H1 (cell line): Measurements from ENCODE around the gene GRIN2C. TPM values are rescaled to one million over a fixed set of nuclear protein-coding genes. Genes with fewer than 3 reads are reported as not detected.

Experiments
- CTCF ChIA-PET: fragments of 300-600 bp; sonication (Branson Sonifier 250); formaldehyde crosslinking; loops from one replicate; lab custom pipeline; 2021; ENCODE audit not compliant: partially characterized antibody; lab: Charles Lee
- POLR2A ChIA-PET: fragments of 300-600 bp; sonication (Branson Sonifier 250); formaldehyde crosslinking; loops from one replicate; lab custom pipeline; 2021; ENCODE audit warnings: inconsistent platforms; ENCODE audit not compliant: partially characterized antibody; lab: Charles Lee
- DNase-seq, 2 experiments: peaks; one replicate each; pipeline versions ENCODE4 v3.0.0 to v3.0.0-alpha.2; 2010 to 2022; ENCODE audit warnings: low spot score in 2 of 2, low read depth in 1 of 2, mixed read lengths in 1 of 2
- FAIRE-seq: peaks from 2 replicates; lab custom pipeline; 2011; peaks lifted over from hg19 to GRCh38; lab: Jason Lieb, UNC
- H2AFZ ChIP-seq: 2 replicates; pipeline ENCODE4 v1.8.1; 2012; ENCODE audit warnings: low read length, inconsistent platforms
- H2AK5ac ChIP-seq: 2 replicates; pipeline ENCODE4 v1.6.1; 2013; ENCODE audit warnings: low read depth, low read length
- H2BK120ac ChIP-seq: replicated peaks from 2 replicates; pipeline ENCODE3; 2013; ENCODE audit warnings: low read depth, low read length, inconsistent platforms
- H2BK12ac ChIP-seq: 2 replicates; pipeline ENCODE4 v1.6.1; 2013; ENCODE audit warnings: low read depth, low read length
- H2BK15ac ChIP-seq: 2 replicates; pipeline ENCODE4 v1.6.1; 2013; ENCODE audit warnings: low read length
- H2BK20ac ChIP-seq: 2 replicates; pipeline ENCODE4 v1.6.1; 2013; ENCODE audit warnings: low read length
- H2BK5ac ChIP-seq: 2 replicates; pipeline ENCODE4 v1.6.1; 2013; ENCODE audit warnings: low read depth, low read length
- H3K14ac ChIP-seq: 2 replicates; pipeline ENCODE4 v1.6.1; 2013; ENCODE audit warnings: inconsistent platforms; ENCODE audit not compliant: insufficient read length
- H3K18ac ChIP-seq: 2 replicates; pipeline ENCODE4 v1.6.1; 2013; ENCODE audit warnings: low read length; ENCODE audit errors: extremely low read depth
- H3K23ac ChIP-seq: 2 replicates; pipeline ENCODE4 v1.6.1; 2013; ENCODE audit warnings: inconsistent platforms; ENCODE audit not compliant: insufficient read length
- H3K23me2 ChIP-seq: 2 replicates; pipeline ENCODE4 v1.6.1; 2013; ENCODE audit warnings: low read depth, low read length
- H3K27ac ChIP-seq: 2 replicates; pipeline ENCODE4 v1.6.1; 2011; ENCODE audit warnings: low read depth, low read length, inconsistent platforms
- H3K27me3 ChIP-seq, 4 experiments: replicated peaks in 1 of 4; 1 replicate in 1 of 4; 2 replicates in 3 of 4; pipeline versions ENCODE4 v1.6.1 to v1.8.1; 2011 to 2013; ENCODE audit warnings: low read length in 3 of 4, mild to moderate bottlenecking in 3 of 4, inconsistent platforms in 2 of 4, mixed read lengths in 2 of 4, moderate library complexity in 1 of 4; ENCODE audit not compliant: control insufficient read depth in 3 of 4, insufficient read depth in 3 of 4; ENCODE audit errors: extremely low read depth in 1 of 4
- H3K36me3 ChIP-seq, 4 experiments: 2 replicates each; pipeline versions ENCODE4 v1.6.1 to v1.8.1; 2011 to 2013; ENCODE audit warnings: mild to moderate bottlenecking in 4 of 4, low read length in 3 of 4, moderate library complexity in 2 of 4, control low read depth in 1 of 4, inconsistent platforms in 1 of 4; ENCODE audit not compliant: insufficient read depth in 4 of 4, control insufficient read depth in 2 of 4
- H3K4ac ChIP-seq: replicated peaks from 2 replicates; pipeline ENCODE3; 2013; ENCODE audit warnings: low read length, low read depth, mixed read lengths, inconsistent platforms; ENCODE audit not compliant: insufficient read length
- H3K4me1 ChIP-seq, 4 experiments: replicated peaks in 1 of 4; 1 replicate in 1 of 4; 2 replicates in 3 of 4; pipeline versions ENCODE4 v1.6.1 to v1.8.1; 2011 to 2013; ENCODE audit warnings: low read length in 3 of 4, inconsistent platforms in 2 of 4, mixed read lengths in 1 of 4; ENCODE audit not compliant: insufficient read depth in 4 of 4, control insufficient read depth in 3 of 4
- H3K4me2 ChIP-seq, 2 experiments: 2 replicates each; pipeline versions ENCODE4 v1.6.1 to v1.8.1; 2011 to 2013; ENCODE audit warnings: low read depth in 2 of 2, low read length in 2 of 2, control low read depth in 1 of 2, inconsistent platforms in 1 of 2, mild to moderate bottlenecking in 1 of 2; ENCODE audit not compliant: insufficient read depth in 1 of 2
- H3K4me3 ChIP-seq, 4 experiments: fragments of 200-600, 300-600 bp in 1 of 4; sonication (generic), shearing (Covaris generic), sonication (Bioruptor Twin) in 1 of 4; 2 replicates each; pipeline versions ENCODE4 v1.5.1 to v1.8.1; 2011 to 2016; ENCODE audit warnings: low read length in 4 of 4, low read depth in 3 of 4, control low read depth in 2 of 4, inconsistent platforms in 2 of 4, mild to moderate bottlenecking in 2 of 4, mixed read lengths in 1 of 4, moderate library complexity in 1 of 4; ENCODE audit not compliant: insufficient read depth in 2 of 4; ENCODE audit errors: extremely low read depth in 1 of 4
- H3K56ac ChIP-seq: replicated peaks from 2 replicates; pipeline ENCODE3; 2013; ENCODE audit warnings: low read depth, mild to moderate bottlenecking, mixed read lengths, low read length, inconsistent platforms; ENCODE audit not compliant: insufficient read length
- H3K79me1 ChIP-seq: 2 replicates; pipeline ENCODE4 v1.6.1; 2013; ENCODE audit warnings: low read depth, low read length, control low read depth
- H3K79me2 ChIP-seq, 2 experiments: 2 replicates each; pipeline versions ENCODE4 v1.6.1 to v1.8.1; 2012 to 2013; ENCODE audit warnings: low read length in 2 of 2, mild to moderate bottlenecking in 2 of 2, inconsistent platforms in 1 of 2; ENCODE audit not compliant: insufficient read depth in 2 of 2, control insufficient read depth in 1 of 2
- H3K9ac ChIP-seq, 4 experiments: replicated peaks in 1 of 4; 1 replicate in 1 of 4; 2 replicates in 3 of 4; pipeline versions ENCODE4 v1.6.1 to v1.8.1; 2011 to 2013; ENCODE audit warnings: low read depth in 3 of 4, low read length in 3 of 4, control low read depth in 2 of 4, mild to moderate bottlenecking in 2 of 4, moderate library complexity in 2 of 4, inconsistent platforms in 1 of 4; ENCODE audit errors: extremely low read depth in 1 of 4
- H3K9me3 ChIP-seq, 2 experiments: 2 replicates each; pipeline versions ENCODE4 v1.6.1 to v1.8.1; 2012 to 2013; ENCODE audit warnings: mild to moderate bottlenecking in 2 of 2, moderate library complexity in 2 of 2, control low read depth in 1 of 2, inconsistent platforms in 1 of 2, low read depth in 1 of 2, low read length in 1 of 2, mixed read lengths in 1 of 2; ENCODE audit not compliant: insufficient read depth in 2 of 2
- H4K20me1 ChIP-seq, 2 experiments: replicated peaks in 1 of 2; 2 replicates each; pipeline versions ENCODE3 to v1.8.1; 2011 to 2013; ENCODE audit warnings: inconsistent platforms in 2 of 2, low read length in 2 of 2, mild to moderate bottlenecking in 1 of 2; ENCODE audit not compliant: insufficient read depth in 2 of 2, control insufficient read depth in 1 of 2
- H4K5ac ChIP-seq: 2 replicates; pipeline ENCODE4 v1.6.1; 2013; ENCODE audit warnings: low read length, low read depth, mixed read lengths, inconsistent platforms; ENCODE audit not compliant: insufficient read length
- H4K8ac ChIP-seq: 2 replicates; pipeline ENCODE4 v1.8.0; 2013; ENCODE audit warnings: mild to moderate bottlenecking, moderate library complexity, low read length, inconsistent platforms; ENCODE audit not compliant: insufficient read depth; ENCODE audit errors: extremely low read depth
- H4K91ac ChIP-seq: replicated peaks from 2 replicates; pipeline ENCODE3; 2013; ENCODE audit warnings: low read length, mixed read lengths, inconsistent platforms; ENCODE audit not compliant: insufficient read length
- CBX8 ChIP-seq: fragments of 300-800, 300-1000 bp; sonication (generic); IDR thresholded peaks from 2 replicates; pipeline ENCODE4 v1.7.1; 2016; ENCODE audit warnings: low read depth, low read length, borderline replicate concordance
- CHD1 ChIP-seq: IDR thresholded peaks from 2 replicates; pipeline ENCODE4 v1.6.1; 2012; ENCODE audit warnings: low read depth, low read length, improper control_type of control experiment
- E2F6 ChIP-seq: IDR thresholded peaks from 2 replicates; pipeline ENCODE4 v1.6.1; 2012; ENCODE audit warnings: inconsistent platforms
- EGR1 ChIP-seq: IDR thresholded peaks from 2 replicates; pipeline ENCODE4 v1.6.1; 2011; ENCODE audit warnings: low read depth, low read length, borderline replicate concordance
- HDAC6 ChIP-seq: IDR thresholded peaks from one replicate; pipeline ENCODE4 v1.7.1; 2012; ENCODE audit warnings: low read depth, mild to moderate bottlenecking, inconsistent platforms, low read length, moderate library complexity
- JUN ChIP-seq: IDR thresholded peaks from 2 replicates; pipeline ENCODE4 v1.6.1; 2011; ENCODE audit warnings: low read depth, mild to moderate bottlenecking, improper control_type of control experiment, low read length
- SIN3A ChIP-seq, 2 experiments: IDR thresholded peaks in 1 of 2; conservative IDR thresholded peaks in 1 of 2; 2 replicates each; pipeline ENCODE4 v1.6.1; 2011 to 2012; ENCODE audit warnings: low read length in 2 of 2, improper control_type of control experiment in 1 of 2, low read depth in 1 of 2, mild to moderate bottlenecking in 1 of 2
- SIRT6 ChIP-seq: IDR thresholded peaks from one replicate; pipeline ENCODE4 v1.7.1; 2012; ENCODE audit warnings: low read length, inconsistent platforms
- TAF7 ChIP-seq: optimal IDR thresholded peaks from 2 replicates; pipeline ENCODE3; 2011; ENCODE audit warnings: low read depth, mild to moderate bottlenecking, inconsistent platforms, low read length, moderate library complexity, borderline replicate concordance
- TBP ChIP-seq: IDR thresholded peaks from 2 replicates; pipeline ENCODE4 v1.6.1; 2011; ENCODE audit warnings: low read depth, low read length, improper control_type of control experiment
- TCF12 ChIP-seq: IDR thresholded peaks from 2 replicates; pipeline ENCODE4 v1.6.1; 2011; ENCODE audit warnings: low read depth, mild to moderate bottlenecking, low read length
- USF2 ChIP-seq: IDR thresholded peaks from 2 replicates; pipeline ENCODE4 v1.6.1; 2011; ENCODE audit warnings: low read length, improper control_type of control experiment
- ZNF274 ChIP-seq: IDR thresholded peaks from 2 replicates; pipeline ENCODE4 v1.7.0; 2012; ENCODE audit warnings: low read length, borderline replicate concordance; ENCODE audit errors: extremely low read depth
- WGBS, 2 experiments: shearing (Covaris generic) in 1 of 2; methylation state at CpG; one replicate each; pipeline versions ENCODE4 v1.1.6 to v1.1.7; 2013 to 2015; ENCODE audit warnings: low lambda C conversion rate in 2 of 2, mixed read lengths in 2 of 2, inconsistent platforms in 1 of 2, low coverage in 1 of 2, missing lambda C conversion rate in 1 of 2; ENCODE audit not compliant: insufficient replicate concordance in 2 of 2, insufficient coverage in 1 of 2, insufficient read length in 1 of 2; ENCODE audit errors: extremely low coverage in 1 of 2, missing lambda C conversion rate in 1 of 2; 5-methylcytosine and 5-hydroxymethylcytosine counted together
- polyA plus RNA-seq, 7 experiments: library from polyadenylated mRNA; depleted of rRNA in 3 of 7; stranded (reverse) in 5 of 7; unstranded in 2 of 7; fragments of >200 nt in 5 of 7; fragments of 200-250 nt in 2 of 7; gene quantifications; 1 replicate in 5 of 7; 2 replicates in 1 of 7; 4 replicates in 1 of 7; pipeline versions ENCODE4 v1.2.1 to v1.2.3, GENCODE V29; 2011 to 2013; ENCODE audit warnings: missing spikeins in 2 of 7, mixed read lengths in 2 of 7
- total RNA-seq: library from RNA; stranded (reverse); fragmentation: NEBNext Ultra II Directional; extraction: Animal tissue kit (Norgen Biotek cat#: 25700); gene quantifications from 2 replicates; pipeline ENCODE4 v1.2.1, GENCODE V29; 2021

GRIN2C gene
- total and polyA plus RNA-seq, 2 of the 8 experiments (the other 6 are each of a cell fraction or from before 2014, with no cell fraction given) = 0.06 to 0.07 TPM

GRCh38 chr17:74815067-74815466 lies 44.6 kb downstream of the GRIN2C start:
- Histone ChIP-seq H4K5ac (no peak overlapping the region), H3K36me3 (no peaks in the 10 kb centered on the region; a peak in 1 of 8 replicates), H2BK120ac (no peak overlapping the region), H3K14ac (no peak overlapping the region), H3K79me2 (no peaks in the 10 kb centered on the region), H3K56ac (no peak overlapping the region), H2AFZ (no peak overlapping the region), H2BK12ac (no peak overlapping the region), H3K4me1 (peaks cover 0 to 4% (median 1%) of the 10 kb centered on the region in 4 experiments; a peak in 2 of 7 replicates), H3K9ac (no peak overlapping the region), H3K79me1 (no peaks in the 10 kb centered on the region), H3K18ac (no peak overlapping the region), H3K9me3 (no peaks in the 10 kb centered on the region), H2BK5ac (no peak overlapping the region), H4K20me1 (peaks cover 12 to 19% of the 10 kb centered on the region in 2 experiments), H3K23me2 (no peaks in the 10 kb centered on the region), H3K27ac (no peak overlapping the region), H3K4me3 (no peak overlapping the region), H3K4ac (no peak overlapping the region), H4K91ac (no peak overlapping the region), H2AK5ac (no peak overlapping the region), H3K27me3 (peaks cover 0 to 2% (median 0%) of the 10 kb centered on the region in 4 experiments; a peak in 3 of 7 replicates), H3K23ac (no peak overlapping the region), H4K8ac (no peak overlapping the region), H2BK15ac (no peak overlapping the region), H2BK20ac (no peak overlapping the region), H3K4me2 (no peak overlapping the region)
- DNase-seq (no peak), FAIRE-seq (no peak)
- TF ChIP-seq SIRT6 (no peak), ZNF274 (no peak), TBP (no peak), EGR1 (no peak), HDAC6 (no peak), E2F6 (no peak), SIN3A (conservative IDR thresholded peaks at IDR 0.05 in 1 of 2, IDR thresholded peaks at IDR 0.05 in 1 of 2; ENCODE audit: low read depth in 1 of 2, low read length in 2 of 2) (no peak), JUN (no peak), USF2 (no peak), TCF12 (no peak), CHD1 (no peak), CBX8 (no peak), TAF7 (no peak)
- CTCF ChIA-PET = interaction anchor here (81.0 to 99.6 kb wide), 2 partner anchors 3 to 29 kb away, joined by 2981 read pairs; partner anchors contain the start of genes FDXR, GRIN2C and NAT9
- 95% methylated on average over 7 of the region's 7 CpGs; no CpG with 5 or more reads in 1 of the 2 experiments for WGBS, 2 experiments
- POLR2A ChIA-PET = no interaction called here
